ENCODE data around the gene CDON. TPM values are rescaled to one million over a fixed set of nuclear protein-coding genes. Genes with fewer than 3 reads are reported as not detected.

Gene CDON
- total RNA-seq, 2 donors from 2014 or later: 9.8 to 26.9 TPM

DNA sequence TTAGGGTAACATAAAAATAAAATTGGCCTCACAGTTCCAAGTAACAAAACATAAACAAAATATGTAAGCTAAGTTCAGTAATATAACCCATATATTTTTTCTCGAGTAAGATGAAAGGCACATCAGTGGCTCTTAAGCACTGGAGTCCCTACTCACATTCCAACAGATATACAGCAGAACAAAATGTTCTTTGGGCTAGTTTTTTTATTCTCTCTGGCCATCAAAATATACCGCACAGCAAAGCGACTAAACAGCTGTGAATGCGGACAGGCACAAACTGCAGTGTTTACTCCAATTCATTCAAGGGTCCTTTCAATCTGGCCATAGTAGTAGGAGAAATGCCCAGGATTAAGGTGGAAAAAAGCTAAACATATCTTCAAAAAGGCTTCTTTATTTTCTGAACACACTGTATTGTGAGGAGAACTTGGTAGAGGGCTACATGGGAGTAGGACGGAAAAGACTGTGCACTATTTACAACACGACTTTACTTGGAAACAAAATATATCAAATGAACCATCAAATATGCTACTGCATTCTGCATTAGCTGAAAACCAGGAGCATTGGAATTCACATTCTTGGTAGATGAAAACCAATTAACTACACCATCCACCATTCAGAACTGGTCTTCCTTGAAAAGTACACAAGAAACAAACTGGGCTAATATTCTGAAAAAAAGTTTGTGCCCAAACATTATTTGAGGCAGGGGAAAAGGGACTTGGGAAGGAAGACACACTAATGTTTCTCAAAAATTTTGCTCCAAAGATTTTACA is 4.4 kb downstream of the CDON start:
- no peak for DNase-seq (ENCODE audit: low spot score)
- Histone ChIP-seq H3K4me3 (no peak overlapping the region), H3K4me1 (replicated peaks) (no peaks in the 10 kb centered on the region), H3K27me3 (replicated peaks; ENCODE audit: insufficient read depth) (no peaks in the 10 kb centered on the region), H3K27ac (no peak overlapping the region), H3K9me3 (no peaks in the 10 kb centered on the region), H3K36me3 (no peaks in the 10 kb centered on the region)
- intact Hi-C loops (cut with DNase I): no loop called here
- 72% methylated on average over 6 of the region's 6 CpGs for WGBS
- TF ChIP-seq POLR2AphosphoS5 (IDR thresholded peaks at IDR 0.05) (no peak), POLR2A (IDR thresholded peaks at IDR 0.05) (no peak)
- TF ChIP-seq, protein P1, sequence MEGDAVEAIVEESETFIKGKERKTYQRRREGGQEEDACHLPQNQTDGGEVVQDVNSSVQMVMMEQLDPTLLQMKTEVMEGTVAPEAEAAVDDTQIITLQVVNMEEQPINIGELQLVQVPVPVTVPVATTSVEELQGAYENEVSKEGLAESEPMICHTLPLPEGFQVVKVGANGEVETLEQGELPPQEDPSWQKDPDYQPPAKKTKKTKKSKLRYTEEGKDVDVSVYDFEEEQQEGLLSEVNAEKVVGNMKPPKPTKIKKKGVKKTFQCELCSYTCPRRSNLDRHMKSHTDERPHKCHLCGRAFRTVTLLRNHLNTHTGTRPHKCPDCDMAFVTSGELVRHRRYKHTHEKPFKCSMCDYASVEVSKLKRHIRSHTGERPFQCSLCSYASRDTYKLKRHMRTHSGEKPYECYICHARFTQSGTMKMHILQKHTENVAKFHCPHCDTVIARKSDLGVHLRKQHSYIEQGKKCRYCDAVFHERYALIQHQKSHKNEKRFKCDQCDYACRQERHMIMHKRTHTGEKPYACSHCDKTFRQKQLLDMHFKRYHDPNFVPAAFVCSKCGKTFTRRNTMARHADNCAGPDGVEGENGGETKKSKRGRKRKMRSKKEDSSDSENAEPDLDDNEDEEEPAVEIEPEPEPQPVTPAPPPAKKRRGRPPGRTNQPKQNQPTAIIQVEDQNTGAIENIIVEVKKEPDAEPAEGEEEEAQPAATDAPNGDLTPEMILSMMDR (IDR thresholded peaks at IDR 0.05): no peak

DNA sequence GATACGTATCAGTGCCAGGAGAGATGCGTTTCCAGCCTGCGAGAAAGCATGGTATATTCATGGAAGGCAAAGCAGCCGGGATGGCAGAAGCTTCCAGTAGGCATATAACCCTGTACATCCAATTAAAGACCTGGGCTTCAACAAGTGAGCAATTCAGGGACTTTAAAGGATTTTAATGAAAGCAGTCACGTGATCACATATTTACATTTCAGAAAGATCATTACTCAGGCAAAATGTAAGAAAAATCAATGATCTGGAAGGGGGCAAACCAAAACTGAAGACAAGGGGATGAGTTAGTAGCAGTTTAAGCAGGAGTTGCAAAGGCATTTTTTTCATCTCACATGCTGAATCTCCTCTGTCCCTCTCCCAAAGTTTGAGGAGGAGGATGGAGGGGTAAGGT is 7.8 kb downstream of the CDON start:
- Histone ChIP-seq H3K4me3 (no peak overlapping the region), H3K27ac (no peak overlapping the region), H3K4me1 (replicated peaks) (no peaks in the 10 kb centered on the region), H3K9me3 (no peaks in the 10 kb centered on the region), H3K36me3 (no peaks in the 10 kb centered on the region), H3K27me3 (replicated peaks; ENCODE audit: insufficient read depth) (no peaks in the 10 kb centered on the region)
- no peak for DNase-seq (ENCODE audit: low spot score)
- TF ChIP-seq POLR2AphosphoS5 (IDR thresholded peaks at IDR 0.05) (no peak), POLR2A (IDR thresholded peaks at IDR 0.05) (no peak)
- TF ChIP-seq, protein P1 (IDR thresholded peaks at IDR 0.05): no peak
- WGBS: 96% methylated on average over 5 of the region's 5 CpGs
- intact Hi-C loops (cut with DNase I): no loop called here

DNA sequence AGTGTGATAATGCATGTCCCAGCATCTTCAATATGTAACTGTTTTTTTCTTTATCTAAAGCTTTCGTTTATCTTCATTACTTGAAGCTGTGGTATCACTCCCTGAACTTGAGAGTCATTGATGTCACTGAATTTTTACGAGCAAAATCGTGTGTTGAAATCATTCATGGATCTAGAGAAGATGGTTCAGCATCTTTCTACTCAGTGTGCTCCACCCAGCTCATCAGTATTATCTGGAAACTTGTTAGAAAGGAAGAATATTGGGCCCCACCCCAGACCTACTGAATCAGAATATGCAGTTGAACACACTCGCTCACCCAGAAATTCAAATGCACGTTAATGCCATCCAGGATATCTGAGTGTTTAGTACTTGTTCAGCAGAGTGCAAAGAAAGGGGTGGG is 8.3 kb downstream of the CDON start:
- 65% methylated on average over 5 of the region's 5 CpGs for WGBS
- no peak overlapping the region for H3K27ac ChIP-seq
- TF ChIP-seq POLR2A (IDR thresholded peaks at IDR 0.05) (no peak), POLR2AphosphoS5 (IDR thresholded peaks at IDR 0.05) (no peak)
- TF ChIP-seq, protein P1 (IDR thresholded peaks at IDR 0.05): no peak
- intact Hi-C loops (cut with DNase I): no loop called here
- no peaks in the 10 kb centered on the region for H3K4me1 ChIP-seq (replicated peaks)
- no peak overlapping the region for H3K4me3 ChIP-seq
- H3K36me3 ChIP-seq: no peaks in the 10 kb centered on the region
- no peaks in the 10 kb centered on the region for H3K27me3 ChIP-seq (replicated peaks; ENCODE audit: insufficient read depth)
- no peaks in the 10 kb centered on the region for H3K9me3 ChIP-seq
- DNase-seq (ENCODE audit: low spot score): no peak

DNA sequence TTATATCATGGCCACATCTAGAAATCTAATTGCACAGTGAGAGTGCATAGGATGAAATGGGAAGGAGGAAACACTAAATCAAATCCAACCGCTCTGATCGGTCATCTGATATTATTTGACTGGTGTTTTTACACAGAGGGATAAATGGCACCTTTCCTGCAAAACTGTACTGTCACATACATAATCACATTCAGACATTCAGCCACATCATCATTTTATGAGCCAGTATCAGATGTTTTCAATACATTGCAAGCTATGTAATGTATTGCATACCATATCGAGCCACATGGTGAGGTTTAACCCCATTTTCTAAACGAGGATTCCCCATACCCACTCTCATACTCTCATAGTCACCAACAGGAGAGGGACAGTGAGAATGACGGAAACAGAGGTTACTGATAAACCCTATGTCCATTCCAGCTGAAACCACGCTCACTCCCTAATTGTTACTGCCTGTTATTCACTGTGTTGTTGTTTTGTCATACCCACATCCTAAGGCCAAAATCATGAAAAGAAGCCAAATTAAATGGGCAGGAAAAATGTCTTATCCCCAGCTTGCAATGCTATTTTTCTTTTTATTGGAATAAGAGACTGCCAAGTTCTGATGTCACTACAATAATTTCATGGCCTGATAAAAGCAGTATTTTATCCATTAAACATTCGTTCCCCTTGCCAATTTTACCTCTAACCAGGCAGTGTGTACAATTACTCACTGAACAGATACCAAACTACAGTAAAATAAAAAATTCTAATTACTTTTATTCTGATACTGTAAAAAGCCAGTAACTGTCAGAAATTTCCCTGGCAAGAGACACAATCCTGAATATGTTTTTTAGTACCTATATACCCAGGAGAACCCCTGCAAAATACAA is 9.0 kb downstream of the CDON start:
- TF ChIP-seq POLR2AphosphoS5 (IDR thresholded peaks at IDR 0.05) (no peak), POLR2A (IDR thresholded peaks at IDR 0.05) (no peak)
- TF ChIP-seq, protein P1 (IDR thresholded peaks at IDR 0.05): no peak
- 50% methylated on average over 7 of the region's 7 CpGs for WGBS
- Histone ChIP-seq H3K4me3 (no peak overlapping the region), H3K9me3 (no peaks in the 10 kb centered on the region), H3K27ac (no peak overlapping the region), H3K4me1 (replicated peaks) (no peaks in the 10 kb centered on the region), H3K27me3 (replicated peaks; ENCODE audit: insufficient read depth) (no peaks in the 10 kb centered on the region), H3K36me3 (no peaks in the 10 kb centered on the region)
- DNase-seq (ENCODE audit: low spot score): no peak
- intact Hi-C loops (cut with DNase I): no loop called here
